ENCODE results near the gene SLC13A5. TPM values are rescaled to one million over a fixed set of nuclear protein-coding genes. Genes with fewer than 3 reads are reported as not detected.

The SLC13A5 gene
- total and polyA plus RNA-seq, 11 donors, result 0.06 to 0.72 TPM; not detected in 9

DNA sequence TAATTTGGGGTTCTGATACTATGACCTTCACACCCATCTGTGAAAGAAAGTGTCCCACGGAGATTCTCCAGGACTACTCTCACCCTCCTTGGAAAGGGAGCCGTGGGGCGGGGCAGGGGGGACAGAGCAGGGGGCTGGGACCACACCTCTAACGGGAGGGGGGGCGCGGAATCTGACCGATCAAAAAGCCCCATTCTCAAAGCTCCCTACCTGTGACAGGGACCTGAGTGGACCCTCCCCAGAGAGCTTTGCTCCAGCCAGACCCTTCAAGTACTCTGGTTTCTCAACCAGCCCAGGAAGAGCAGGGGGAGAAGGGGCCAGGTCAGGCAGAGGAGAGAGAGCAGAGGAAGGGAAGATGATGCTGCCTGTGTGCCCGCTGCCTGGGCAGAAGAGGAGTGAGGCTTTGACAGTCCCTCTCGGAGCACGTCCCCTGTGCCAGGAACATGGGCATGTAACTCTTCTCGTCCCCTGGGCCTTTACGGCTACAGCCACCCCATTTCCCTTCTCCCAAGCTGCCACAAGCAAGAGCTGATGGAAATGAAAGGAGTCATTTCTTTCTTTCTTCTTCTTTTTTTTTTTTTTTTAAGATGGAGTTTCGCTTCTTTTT, 43.4 kb upstream of the SLC13A5 start:
- no peaks in the 10 kb centered on the region for H3K27me3 ChIP-seq
- no peaks in the 10 kb centered on the region for H3K9me3 ChIP-seq
- peak overlapping the region; percentile 84 to 97 (median 92) for H3K27ac ChIP-seq
- H3K36me3 ChIP-seq, result peaks cover 0 to 36% (median 28%) of the 10 kb centered on the region in 9 donors
- 46 to 55% (median 52%) methylated on average over 13 of the region's 13 CpGs for WGBS, 4 donors
- H3K4me1 ChIP-seq, result peaks cover 0 to 58% (median 40%) of the 10 kb centered on the region in 12 donors
- ATAC-seq (no peak), DNase-seq (no peak)
- TF ChIP-seq, protein P1, sequence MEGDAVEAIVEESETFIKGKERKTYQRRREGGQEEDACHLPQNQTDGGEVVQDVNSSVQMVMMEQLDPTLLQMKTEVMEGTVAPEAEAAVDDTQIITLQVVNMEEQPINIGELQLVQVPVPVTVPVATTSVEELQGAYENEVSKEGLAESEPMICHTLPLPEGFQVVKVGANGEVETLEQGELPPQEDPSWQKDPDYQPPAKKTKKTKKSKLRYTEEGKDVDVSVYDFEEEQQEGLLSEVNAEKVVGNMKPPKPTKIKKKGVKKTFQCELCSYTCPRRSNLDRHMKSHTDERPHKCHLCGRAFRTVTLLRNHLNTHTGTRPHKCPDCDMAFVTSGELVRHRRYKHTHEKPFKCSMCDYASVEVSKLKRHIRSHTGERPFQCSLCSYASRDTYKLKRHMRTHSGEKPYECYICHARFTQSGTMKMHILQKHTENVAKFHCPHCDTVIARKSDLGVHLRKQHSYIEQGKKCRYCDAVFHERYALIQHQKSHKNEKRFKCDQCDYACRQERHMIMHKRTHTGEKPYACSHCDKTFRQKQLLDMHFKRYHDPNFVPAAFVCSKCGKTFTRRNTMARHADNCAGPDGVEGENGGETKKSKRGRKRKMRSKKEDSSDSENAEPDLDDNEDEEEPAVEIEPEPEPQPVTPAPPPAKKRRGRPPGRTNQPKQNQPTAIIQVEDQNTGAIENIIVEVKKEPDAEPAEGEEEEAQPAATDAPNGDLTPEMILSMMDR (IDR thresholded peaks at IDR 0.05), result no peak
- intact Hi-C loops (cut with DNase I), result loop anchor here in 5 of 10 donors (5.0 to 10.0 kb wide), 7 partner anchors 44 to 268 kb away; partner anchors contain the start of genes RNASEK (in 2 of the 5), SLC13A5 (in 2 of the 5), BCL6B (in 1 of the 5) and TEKT1 (in 1 of the 5)
- H3K4me3 ChIP-seq, result peak overlapping the region; percentile 48 to 91 (median 62)

DNA sequence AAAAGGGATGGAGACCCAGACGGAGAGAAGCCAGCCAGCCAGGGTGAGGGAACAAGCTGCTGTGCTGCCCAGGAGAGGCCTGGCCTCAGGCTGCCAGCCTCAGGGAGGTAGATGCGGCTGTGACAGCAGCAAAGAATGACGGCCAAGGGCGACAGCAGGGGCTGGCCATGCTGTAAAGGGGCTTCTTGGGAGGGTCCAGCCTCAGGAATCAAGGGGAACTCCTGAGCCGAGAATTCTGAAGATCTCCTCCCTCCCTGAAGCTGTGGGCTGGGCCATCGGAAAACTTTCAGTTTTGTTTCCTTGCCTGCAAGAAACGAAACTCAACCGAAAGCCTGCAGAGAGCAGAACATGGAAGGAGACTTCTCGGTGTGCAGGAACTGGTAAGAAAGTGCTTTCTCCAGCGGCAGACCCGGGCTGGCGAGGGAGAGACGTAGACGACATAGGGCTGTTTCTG, 42.6 kb upstream of the SLC13A5 start, which contains the start of gene XAF1:
TSS of gene XAF1 (plus strand) at position 316 of the 454 bp plus-strand sequence. CDS start at position 349, 33 bp downstream.
- DNase-seq, result peak; percentile 43 to 71 (median 58)
- H3K4me1 ChIP-seq, result peaks cover 0 to 66% (median 40%) of the 10 kb centered on the region in 12 donors
- ATAC-seq, result peak; percentile 30 to 55 (median 40)
- H3K27ac ChIP-seq, result peak within 1 kb of the TSS; percentile 84 to 97 (median 92)
- no peak for TF ChIP-seq POLR2A (IDR thresholded peaks at IDR 0.05)
- TF ChIP-seq, protein P1 (IDR thresholded peaks at IDR 0.05), result no peak
- H3K36me3 ChIP-seq, result peaks cover 0 to 28% (median 20%) of the 10 kb centered on the region in 9 donors
- intact Hi-C loops (cut with DNase I), result loop anchor here in 5 of 10 donors (5.0 to 10.0 kb wide), 7 partner anchors 43 to 269 kb away; partner anchors contain the start of genes RNASEK (in 2 of the 5), SLC13A5 (in 2 of the 5), BCL6B (in 1 of the 5) and TEKT1 (in 1 of the 5)
- 18 to 29% (median 22%) methylated on average over 14 of the region's 14 CpGs for WGBS, 4 donors
- no peaks in the 10 kb centered on the region for H3K9me3 ChIP-seq
- H3K4me3 ChIP-seq, result peak within 1 kb of the TSS; percentile 48 to 91 (median 62)
- H3K27me3 ChIP-seq, result no peaks in the 10 kb centered on the region

DNA sequence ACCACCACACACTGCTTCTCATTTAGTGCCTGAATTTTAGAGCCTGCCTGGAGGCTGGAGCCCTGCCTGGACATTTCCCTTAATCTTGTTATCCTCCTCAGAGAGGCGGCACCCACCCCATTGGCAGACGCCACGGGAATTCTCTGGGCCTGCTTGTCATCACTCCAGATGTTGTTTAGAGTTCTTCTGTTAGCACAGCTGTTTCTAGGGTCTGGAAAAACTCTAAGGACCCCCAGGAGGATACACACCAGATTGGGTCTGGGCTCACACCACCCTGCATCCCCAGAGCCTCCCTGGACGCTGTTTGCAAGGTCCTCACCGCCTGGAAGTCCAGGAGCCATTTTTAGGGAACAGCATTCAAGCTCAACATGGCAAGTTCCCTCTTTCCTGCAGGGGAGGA, 42.1 kb upstream of the SLC13A5 start:
- intact Hi-C loops (cut with DNase I), result loop anchor here in 5 of 10 donors (5.0 to 10.0 kb wide), 7 partner anchors 43 to 270 kb away; partner anchors contain the start of genes RNASEK (in 2 of the 5), SLC13A5 (in 2 of the 5), BCL6B (in 1 of the 5) and TEKT1 (in 1 of the 5)
- TF ChIP-seq, protein P1 (IDR thresholded peaks at IDR 0.05), result no peak
- TF ChIP-seq POLR2A (IDR thresholded peaks at IDR 0.05), result no peak
- 17 to 39% (median 23%) methylated on average over 5 of the region's 5 CpGs for WGBS, 4 donors
- Histone ChIP-seq H3K27me3 (no peaks in the 10 kb centered on the region), H3K36me3 (peaks cover 0 to 24% (median 16%) of the 10 kb centered on the region in 9 donors), H3K4me1 (peaks cover 0 to 69% (median 40%) of the 10 kb centered on the region in 12 donors), H3K9me3 (no peaks in the 10 kb centered on the region), H3K27ac (peak overlapping the region; percentile 84 to 97 (median 92)), H3K4me3 (peak overlapping the region; percentile 48 to 91 (median 62))
- peak; percentile 10 to 60 (median 48) for ATAC-seq
- DNase-seq, result peak; percentile 68 to 84 (median 72)

DNA sequence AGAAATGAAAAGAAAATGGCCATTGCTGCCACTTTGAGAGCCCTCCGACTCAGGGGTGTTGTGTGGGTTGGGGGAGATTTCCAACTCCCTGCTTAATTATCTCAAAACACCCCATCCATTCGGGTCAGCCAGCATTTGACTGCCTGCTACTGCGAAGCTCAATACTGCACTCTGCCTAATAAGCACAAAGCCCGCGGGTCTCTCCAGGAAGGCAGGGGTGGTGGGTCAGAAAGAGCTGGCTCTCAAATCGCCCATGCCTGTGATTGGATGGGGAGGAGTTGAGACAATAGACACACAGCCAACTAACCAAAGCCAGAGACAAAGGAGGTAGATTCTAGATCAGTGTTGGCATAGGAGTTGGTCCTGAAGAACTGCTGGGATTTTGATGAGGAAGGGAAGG, 40.4 kb upstream of the SLC13A5 start:
- Histone ChIP-seq H3K27me3 (no peaks in the 10 kb centered on the region), H3K4me1 (peaks cover 0 to 69% (median 40%) of the 10 kb centered on the region in 12 donors), H3K27ac (peak overlapping the region; percentile 45 to 97 (median 86)), H3K9me3 (no peaks in the 10 kb centered on the region), H3K36me3 (peaks cover 0 to 6% (median 0%) of the 10 kb centered on the region in 9 donors), H3K4me3 (peak overlapping the region in 2 of 12 donors; percentile 1 to 17)
- TF ChIP-seq, protein P1 (IDR thresholded peaks at IDR 0.05), result no peak
- TF ChIP-seq POLR2A (IDR thresholded peaks at IDR 0.05), result no peak
- DNase-seq (no peak), ATAC-seq (no peak)
- 42 to 52% (median 49%) methylated on average over 6 of the region's 6 CpGs for WGBS, 4 donors
- intact Hi-C loops (cut with DNase I), result loop anchor here in 5 of 10 donors (10.0 kb wide), 5 partner anchors 81 to 271 kb away; partner anchors contain the start of genes RNASEK (in 2 of the 5), BCL6B (in 1 of the 5) and TEKT1 (in 1 of the 5)

All from heart left ventricle (tissue), 16 donors.